PC-3 (cell line): ENCODE data around the gene RNU7-1. TPM values are rescaled to one million over a fixed set of nuclear protein-coding genes. Genes with fewer than 3 reads are reported as not detected.

Source experiments
- ATAC-seq: fragments of 200-7000 bp; cut with Tn5 transposase; 2 replicates; pipeline ENCODE4 v1.9.1; 2020; ENCODE audit warnings: mild to moderate bottlenecking, moderate library complexity
- BruUV-seq: library from RNA; stranded (reverse); fragments of 400-500 nt; replicated peaks from 2 replicates; lab custom pipeline; 2021; lab: Mats Ljungman, UMichigan
- CTCF ChIA-PET: fragments of 300-600 bp; sonication (Branson Sonifier 250); formaldehyde crosslinking; loops from one replicate; lab custom pipeline; 2022; ENCODE audit warnings: antibody characterized with exemption; lab: Charles Lee
- POLR2A ChIA-PET: fragments of 300-600 bp; sonication (Branson Sonifier 250); formaldehyde crosslinking; loops from one replicate; lab custom pipeline; 2022; ENCODE audit warnings: antibody characterized with exemption; ENCODE audit not compliant: unreplicated experiment; lab: Charles Lee
- DNase-seq: peaks from one replicate; pipeline ENCODE4 v3.0.0-alpha.2; 2015
- H2AFZ ChIP-seq: fragments of 300-600 bp; sonication (generic); 2 replicates; pipeline ENCODE4 v1.6.0; 2016; ENCODE audit warnings: antibody characterized with exemption, low read length
- H3F3A ChIP-seq: fragments of 300-600 bp; sonication (generic); one replicate; pipeline ENCODE4 v1.6.0; 2017; ENCODE audit warnings: antibody characterized with exemption, low read length, control low read depth, mild to moderate bottlenecking; ENCODE audit not compliant: unreplicated experiment
- H3K27ac ChIP-seq: fragments of 300-600 bp; sonication (generic); 2 replicates; pipeline ENCODE4 v1.5.1; 2016; ENCODE audit warnings: mild to moderate bottlenecking, low read length
- H3K27me3 ChIP-seq: fragments of 300-600 bp; sonication (generic); 2 replicates; pipeline ENCODE4 v1.6.1; 2016; ENCODE audit warnings: low read length, mixed read lengths
- H3K36me3 ChIP-seq: fragments of 300-600 bp; sonication (generic); 2 replicates; pipeline ENCODE4 v1.6.1; 2016; ENCODE audit warnings: low read depth, mixed run types, low read length, mixed read lengths
- H3K4me1 ChIP-seq: fragments of 300-600 bp; sonication (generic); 2 replicates; pipeline ENCODE4 v1.5.1; 2016; ENCODE audit warnings: low read length; ENCODE audit not compliant: insufficient read depth
- H3K4me2 ChIP-seq: fragments of 300-600 bp; sonication (generic); 2 replicates; pipeline ENCODE4 v1.6.0; 2016; ENCODE audit warnings: low read length
- H3K4me3 ChIP-seq: fragments of 300-600 bp; sonication (generic); 2 replicates; pipeline ENCODE4 v1.5.1; 2016; ENCODE audit warnings: mild to moderate bottlenecking, low read length, mixed read lengths
- H3K79me2 ChIP-seq: fragments of 300-600 bp; sonication (generic); 2 replicates; pipeline ENCODE4 v1.6.1; 2017; ENCODE audit warnings: low read length, mixed read lengths
- H3K9ac ChIP-seq: fragments of 300-600 bp; sonication (generic); 2 replicates; pipeline ENCODE4 v1.6.0; 2016; ENCODE audit warnings: mild to moderate bottlenecking, low read length
- H3K9me2 ChIP-seq: fragments of 300-600 bp; sonication (generic); replicated peaks from 2 replicates; pipeline ENCODE4 v1.6.1; 2016; ENCODE audit warnings: mixed run types, low read length, mixed read lengths
- H3K9me3 ChIP-seq: fragments of 300-600 bp; sonication (generic); 2 replicates; pipeline ENCODE4 v1.6.1; 2016; ENCODE audit warnings: low read length, mixed read lengths
- H4K20me1 ChIP-seq: fragments of 300-600 bp; sonication (generic); 2 replicates; pipeline ENCODE4 v1.6.1; 2016; ENCODE audit warnings: low read length, mixed read lengths
- EZH2 ChIP-seq: fragments of 300-600 bp; sonication (generic); IDR thresholded peaks from one replicate; pipeline ENCODE4 v1.6.1; 2017; ENCODE audit warnings: antibody characterized with exemption, mild to moderate bottlenecking, low read length; ENCODE audit not compliant: unreplicated experiment
- EZH2phosphoT487 ChIP-seq: fragments of 300-600 bp; sonication (generic); IDR thresholded peaks from 2 replicates; pipeline ENCODE4 v1.6.1; 2018; ENCODE audit warnings: mild to moderate bottlenecking, antibody characterized with exemption, low read length, borderline replicate concordance
- intact Hi-C: fragments of 100-400 bp; cut with micrococcal nuclease; formaldehyde crosslinking; loops from 2 replicates; pipeline ENCODE4 v1.9.0; 2023
- total RNA-seq: library from RNA; depleted of rRNA; stranded (reverse); fragments of >200 nt; gene quantifications from 2 replicates; pipeline ENCODE4 v1.2.3, GENCODE V29; 2014
- TF ChIP-seq, protein P1 (sequence below): fragments of 300-600 bp; sonication (generic); conservative IDR thresholded peaks from 2 replicates; pipeline ENCODE4 v1.5.1; 2017; ENCODE audit warnings: antibody characterized with exemption, low read depth, mild to moderate bottlenecking, low read length

The RNU7-1 gene
- total RNA-seq, 1 experiment from 2014 or later = not detected

DNA sequence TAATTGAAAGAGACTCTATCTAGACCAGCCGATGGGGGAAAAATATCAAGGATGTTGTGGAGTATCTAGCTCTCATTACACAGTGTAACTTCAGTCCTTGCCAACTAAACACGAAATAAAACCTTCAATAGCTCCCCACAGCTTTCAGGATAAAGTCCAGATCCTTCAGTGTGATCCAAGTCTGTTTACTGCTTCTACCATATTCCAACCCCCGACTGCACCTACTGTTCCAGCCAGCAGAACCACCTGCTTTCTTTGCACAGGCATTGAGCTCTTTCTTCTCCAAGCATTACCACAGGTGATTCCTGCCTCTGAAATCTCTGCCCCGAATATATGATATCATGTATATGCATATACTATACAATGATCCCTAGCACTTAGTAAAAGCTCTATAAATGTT lies 41.2 kb upstream of the RNU7-1 start:
- Histone ChIP-seq H4K20me1 (no peaks in the 10 kb centered on the region), H3K36me3 (no peaks in the 10 kb centered on the region), H2AFZ (no peak overlapping the region), H3F3A (no peaks in the 10 kb centered on the region), H3K9me3 (no peaks in the 10 kb centered on the region), H3K9ac (no peak overlapping the region), H3K4me1 (peaks cover 16% of the 10 kb centered on the region), H3K4me2 (no peak overlapping the region), H3K27ac (no peak overlapping the region), H3K4me3 (no peak overlapping the region), H3K9me2 (no peaks in the 10 kb centered on the region), H3K79me2 (no peaks in the 10 kb centered on the region), H3K27me3 (no peaks in the 10 kb centered on the region)
- CTCF ChIA-PET = no interaction called here
- POLR2A ChIA-PET = no interaction called here
- no TSS peak for BruUV-seq
- no peak for DNase-seq
- ATAC-seq = no peak
- intact Hi-C loops = no loop called here
- TF ChIP-seq, protein P1, sequence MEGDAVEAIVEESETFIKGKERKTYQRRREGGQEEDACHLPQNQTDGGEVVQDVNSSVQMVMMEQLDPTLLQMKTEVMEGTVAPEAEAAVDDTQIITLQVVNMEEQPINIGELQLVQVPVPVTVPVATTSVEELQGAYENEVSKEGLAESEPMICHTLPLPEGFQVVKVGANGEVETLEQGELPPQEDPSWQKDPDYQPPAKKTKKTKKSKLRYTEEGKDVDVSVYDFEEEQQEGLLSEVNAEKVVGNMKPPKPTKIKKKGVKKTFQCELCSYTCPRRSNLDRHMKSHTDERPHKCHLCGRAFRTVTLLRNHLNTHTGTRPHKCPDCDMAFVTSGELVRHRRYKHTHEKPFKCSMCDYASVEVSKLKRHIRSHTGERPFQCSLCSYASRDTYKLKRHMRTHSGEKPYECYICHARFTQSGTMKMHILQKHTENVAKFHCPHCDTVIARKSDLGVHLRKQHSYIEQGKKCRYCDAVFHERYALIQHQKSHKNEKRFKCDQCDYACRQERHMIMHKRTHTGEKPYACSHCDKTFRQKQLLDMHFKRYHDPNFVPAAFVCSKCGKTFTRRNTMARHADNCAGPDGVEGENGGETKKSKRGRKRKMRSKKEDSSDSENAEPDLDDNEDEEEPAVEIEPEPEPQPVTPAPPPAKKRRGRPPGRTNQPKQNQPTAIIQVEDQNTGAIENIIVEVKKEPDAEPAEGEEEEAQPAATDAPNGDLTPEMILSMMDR = no peak
- no peak for TF ChIP-seq EZH2phosphoT487
- no peak for TF ChIP-seq EZH2

DNA sequence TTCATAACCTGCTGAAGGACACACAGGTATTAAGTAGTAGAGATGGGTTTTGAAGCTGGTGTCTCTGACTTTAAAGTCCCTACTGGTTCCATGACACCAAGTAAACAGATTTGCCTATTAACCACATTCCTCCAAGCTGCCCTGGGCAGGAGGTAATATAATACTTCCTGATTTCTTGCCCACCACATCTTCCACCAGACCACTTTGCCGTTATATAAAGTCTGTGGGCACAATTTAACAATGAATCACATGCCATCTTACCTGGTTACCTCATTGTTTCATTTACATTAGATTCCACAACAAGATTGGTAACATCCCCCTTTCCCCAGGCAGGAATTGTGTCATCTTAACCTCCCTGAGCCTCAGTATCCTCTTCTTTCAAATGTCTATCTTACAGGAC lies 39.9 kb upstream of the RNU7-1 start:
- no peaks in the 10 kb centered on the region for H3K79me2 ChIP-seq
- no peaks in the 10 kb centered on the region for H3K9me3 ChIP-seq
- no peak overlapping the region for H3K9ac ChIP-seq
- no peaks in the 10 kb centered on the region for H3F3A ChIP-seq
- ChIA-PET CTCF (interaction anchor here (0.6 kb wide), 1 partner anchor 19 kb away, joined by 3 read pairs; no protein-coding TSS in a partner anchor), POLR2A (no interaction called here)
- H3K9me2 ChIP-seq = no peaks in the 10 kb centered on the region
- peak overlapping the region; percentile 99 for H3K4me2 ChIP-seq
- peaks cover 16% of the 10 kb centered on the region for H3K4me1 ChIP-seq
- H3K36me3 ChIP-seq = no peaks in the 10 kb centered on the region
- peak overlapping the region; percentile 22 for H3K27ac ChIP-seq
- intact Hi-C loops = no loop called here
- no peak for TF ChIP-seq EZH2phosphoT487
- TF ChIP-seq EZH2 = no peak
- TF ChIP-seq, protein P1 = no peak
- BruUV-seq = no TSS peak
- peak; percentile 25 for ATAC-seq
- DNase-seq = peak; percentile 78
- H3K4me3 ChIP-seq = peak overlapping the region; percentile 85; the same call in 1 of the 2 replicates
- H3K27me3 ChIP-seq = no peaks in the 10 kb centered on the region
- H2AFZ ChIP-seq = peak overlapping the region; percentile 99; the same call in 1 of the 2 replicates
- H4K20me1 ChIP-seq = no peaks in the 10 kb centered on the region
